Activated CD4-positive, alpha-beta memory T cell treated with anti-CD3 and anti-CD28 coated beads for 36 hours (primary cell): ENCODE measurements around the gene DGLUCY. TPM values are rescaled to one million over a fixed set of nuclear protein-coding genes. Genes with fewer than 3 reads are reported as not detected.
"Not testable (repeated sequence)": the region's sequence is repeated elsewhere in the genome, so short reads cannot be mapped to it uniquely, and the experiment has no call there.

ENCODE experiments used
- CTCF ChIA-PET: fragments of 350-600 bp; sonication (Branson Sonifier 250); formaldehyde crosslinking; loops from one replicate; lab custom pipeline; 2021; ENCODE audit warnings: antibody characterized with exemption, inconsistent platforms; lab: Charles Lee
- POLR2A ChIA-PET: fragments of 350-600 bp; sonication (Branson Sonifier 250); formaldehyde crosslinking; loops from one replicate; lab custom pipeline; 2021; ENCODE audit warnings: antibody characterized with exemption; lab: Charles Lee
- DNase-seq: peaks from one replicate; pipeline ENCODE4 v3.0.0-alpha.2; 2020
- H3K27ac Mint-ChIP-seq: one replicate; pipeline ENCODE4 v1.8.0; 2021; ENCODE audit warnings: mixed read lengths
- H3K27me3 Mint-ChIP-seq: one replicate; pipeline ENCODE4 v1.8.0; 2021; ENCODE audit warnings: mixed read lengths
- H3K36me3 Mint-ChIP-seq: one replicate; pipeline ENCODE4 v1.8.0; 2021; ENCODE audit warnings: mixed read lengths
- H3K4me1 Mint-ChIP-seq: one replicate; pipeline ENCODE4 v1.8.0; 2021; ENCODE audit warnings: low read depth, mixed read lengths
- H3K4me3 Mint-ChIP-seq: one replicate; pipeline ENCODE4 v1.8.0; 2021; ENCODE audit warnings: mild to moderate bottlenecking, mixed read lengths
- H3K9me3 Mint-ChIP-seq: one replicate; pipeline ENCODE4 v1.8.0; 2021; ENCODE audit warnings: mixed read lengths
- intact Hi-C: fragments of 100-400 bp; cut with micrococcal nuclease; formaldehyde crosslinking; loops from one replicate; pipeline ENCODE4 v1.15.1; 2023
- total RNA-seq, 2 experiments: library from RNA; stranded (reverse); gene quantifications; one replicate each; pipeline ENCODE4 v1.2.3, GENCODE V29; 2021

The DGLUCY gene
- total RNA-seq, 2 experiments from 2014 or later: 54.3 to 58.1 TPM

DNA sequence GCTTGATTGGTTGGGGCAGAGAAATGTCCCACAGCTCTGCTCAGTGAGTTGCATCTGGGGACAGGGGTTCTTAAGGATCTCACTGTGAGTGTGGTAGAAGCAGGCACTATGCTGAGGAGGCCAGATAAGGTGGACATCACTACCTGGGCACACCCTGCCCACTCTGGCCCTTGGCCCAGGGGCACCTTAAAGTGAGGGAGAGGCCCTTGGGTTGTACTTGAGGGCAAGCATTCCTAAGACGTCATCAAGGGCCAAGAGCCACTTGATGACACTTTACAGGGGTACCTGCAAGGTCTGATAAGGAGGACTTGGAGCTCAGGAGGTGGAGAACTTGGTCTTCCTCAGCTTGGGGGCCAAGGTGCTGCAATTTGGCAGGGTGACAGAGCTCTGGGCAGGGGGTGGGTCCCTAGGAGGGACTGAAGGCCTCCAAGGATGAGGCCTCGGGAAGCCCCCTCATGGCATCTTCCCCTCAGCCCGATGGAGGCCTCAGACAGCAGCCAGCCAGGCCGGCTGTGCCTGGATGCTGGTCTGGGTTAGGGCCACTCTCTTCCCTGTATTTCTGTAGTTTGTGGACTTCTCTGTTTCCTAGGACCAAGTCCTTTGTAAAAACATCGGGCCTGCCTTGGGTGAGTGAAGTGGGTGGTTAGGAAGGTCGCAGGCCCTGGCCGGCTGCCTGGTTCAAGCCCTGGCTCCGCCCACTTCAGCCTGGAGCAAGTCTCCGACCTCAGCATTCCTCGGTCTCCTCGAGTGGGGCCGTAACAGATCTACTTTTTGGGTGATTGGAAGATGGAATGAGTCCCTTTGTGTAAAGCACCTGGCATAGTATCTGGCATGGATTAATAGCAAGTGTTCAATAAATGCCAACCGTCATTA is 105.9 kb downstream of the DGLUCY start:
- no peak for DNase-seq
- ChIA-PET CTCF (interaction anchor here (0.6 to 1.6 kb wide), 2 partner anchors 42 to 296 kb away, joined by 3 to 5 read pairs; no protein-coding TSS in a partner anchor), POLR2A (interaction anchor here (1.1 to 1.2 kb wide), 2 partner anchors 8 to 22 kb away, joined by 3 to 6 read pairs; no protein-coding TSS in a partner anchor)
- Mint-ChIP-seq H3K27ac (no peak overlapping the region), H3K4me1 (peaks cover 42% of the 10 kb centered on the region), H3K36me3 (peaks cover 47% of the 10 kb centered on the region), H3K9me3 (peaks cover 12% of the 10 kb centered on the region), H3K27me3 (no peaks in the 10 kb centered on the region), H3K4me3 (no peak overlapping the region)
- intact Hi-C loops: no loop called here

DNA sequence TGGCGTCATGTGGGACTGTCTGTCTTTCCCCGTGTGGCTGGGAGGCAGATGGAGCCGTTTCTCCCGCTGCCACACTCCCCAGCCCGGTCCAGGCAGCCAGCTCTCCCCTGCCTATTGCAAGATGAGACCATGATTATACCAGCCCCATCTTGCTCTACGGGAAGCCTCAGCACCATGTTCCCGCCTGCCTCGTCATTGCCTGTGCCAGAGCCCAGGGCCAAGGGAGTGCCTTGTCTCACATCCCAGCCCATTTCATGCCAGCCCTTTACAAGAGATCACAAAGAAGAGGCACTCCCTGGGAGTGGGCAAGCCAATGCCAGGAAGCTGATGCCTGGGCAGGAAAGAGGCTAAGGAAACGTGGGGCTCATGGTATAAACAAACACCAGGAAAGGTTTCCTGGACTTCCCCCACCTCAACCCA is 106.7 kb downstream of the DGLUCY start:
- Mint-ChIP-seq H3K4me1 (peaks cover 50% of the 10 kb centered on the region), H3K4me3 (no peak overlapping the region), H3K27ac (peak overlapping the region; percentile 20), H3K36me3 (peaks cover 51% of the 10 kb centered on the region), H3K9me3 (peaks cover 12% of the 10 kb centered on the region), H3K27me3 (no peaks in the 10 kb centered on the region)
- ChIA-PET CTCF (interaction anchor here (1.6 kb wide), 1 partner anchor 43 kb away, joined by 5 read pairs; no protein-coding TSS in a partner anchor), POLR2A (no interaction called here)
- intact Hi-C loops: no loop called here
- no peak for DNase-seq

DNA sequence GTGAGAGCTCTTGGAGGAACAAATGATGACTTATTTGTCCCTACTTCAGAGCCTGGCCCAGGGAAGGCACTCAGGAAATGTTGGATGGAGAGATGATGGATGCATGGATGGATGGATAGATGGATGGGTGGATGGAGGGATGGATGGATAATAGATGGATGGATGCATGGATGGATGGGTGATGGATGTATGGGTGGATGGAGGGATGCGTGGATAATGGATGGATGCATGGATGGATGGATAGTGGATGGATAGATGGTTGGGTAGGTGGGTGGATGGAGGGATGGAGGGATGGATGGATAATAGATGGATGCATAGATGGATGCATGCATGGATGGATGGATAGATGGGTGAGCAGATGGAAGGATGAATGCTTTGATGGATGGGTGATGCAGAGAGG is 107.4 kb downstream of the DGLUCY start:
- Mint-ChIP-seq H3K36me3 (peaks cover 49% of the 10 kb centered on the region), H3K4me1 (peaks cover 57% of the 10 kb centered on the region), H3K4me3 (no peak overlapping the region), H3K9me3 (peaks cover 12% of the 10 kb centered on the region), H3K27ac (no peak overlapping the region), H3K27me3 (no peaks in the 10 kb centered on the region)
- no peak for DNase-seq
- CTCF ChIA-PET: no interaction called here
- intact Hi-C loops: no loop called here
- POLR2A ChIA-PET: no interaction called here

DNA sequence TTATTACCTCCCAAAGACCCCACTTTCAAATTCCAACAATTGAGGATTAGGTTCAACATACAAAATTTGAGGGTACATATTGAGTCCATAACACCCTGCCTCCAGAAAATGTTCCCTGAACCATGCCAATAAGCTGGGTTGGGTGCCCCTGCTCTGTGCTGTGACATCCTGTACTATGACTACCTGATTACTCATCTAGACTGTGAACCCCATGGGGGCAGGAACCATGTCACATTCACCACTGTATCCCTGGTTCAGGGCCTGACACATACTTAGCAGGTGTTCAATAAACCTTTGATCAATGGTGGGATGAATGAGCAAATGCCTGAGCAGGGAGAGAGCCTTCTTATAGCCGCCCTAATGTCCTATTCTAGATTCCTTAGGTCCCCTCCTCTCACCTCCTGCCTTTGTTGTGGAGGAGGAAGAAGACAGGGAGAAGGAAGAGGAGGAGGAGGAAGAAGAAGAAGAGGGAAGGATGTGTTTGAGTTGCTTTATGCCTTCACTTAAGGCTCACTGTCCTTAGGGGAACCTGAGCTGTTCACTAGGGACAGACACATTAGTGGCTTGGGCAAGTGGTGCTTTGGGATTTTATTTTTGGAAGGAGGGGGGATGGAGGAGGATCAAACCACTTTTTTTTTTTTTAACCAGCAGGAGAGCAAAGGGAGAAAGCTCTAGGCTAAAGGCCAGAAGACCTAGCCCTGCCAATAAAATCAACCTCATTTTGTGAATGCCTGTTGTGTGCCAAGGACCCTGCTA is 109.3 kb downstream of the DGLUCY start:
- CTCF ChIA-PET: interaction anchor here (1.1 to 1.5 kb wide), 3 partner anchors 22 to 50 kb away, joined by 3 to 8 read pairs (median 3); no protein-coding TSS in a partner anchor
- peak; percentile 51 for DNase-seq
- Mint-ChIP-seq H3K4me3 (no peak overlapping the region), H3K4me1 (peaks cover 76% of the 10 kb centered on the region), H3K27ac (peak overlapping the region; percentile 80), H3K27me3 (no peaks in the 10 kb centered on the region), H3K36me3 (peaks cover 45% of the 10 kb centered on the region), H3K9me3 (peaks cover 12% of the 10 kb centered on the region)
- intact Hi-C loops: no loop called here
- POLR2A ChIA-PET: interaction anchor here (0.8 to 1.7 kb wide), 3 partner anchors 19 to 26 kb away, joined by 3 to 10 read pairs (median 3); no protein-coding TSS in a partner anchor

DNA sequence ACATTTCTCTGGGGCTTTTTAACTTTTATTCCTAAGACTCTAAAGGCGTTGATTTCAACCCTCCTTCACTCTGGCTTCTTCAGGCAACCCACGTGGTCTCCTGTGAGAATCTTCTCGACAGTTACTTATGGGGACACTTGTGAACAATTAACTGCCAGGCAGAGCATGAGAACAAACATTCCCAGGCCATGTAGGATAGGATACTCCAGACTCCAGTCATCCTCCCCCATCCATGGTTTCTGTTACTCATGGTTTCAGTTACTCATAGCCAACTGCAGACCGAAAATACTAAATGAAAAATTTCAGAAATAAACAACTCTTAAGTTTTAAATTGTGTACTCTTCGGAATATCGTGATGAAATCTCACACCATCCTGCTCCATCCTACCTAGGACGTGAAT is 111.2 kb downstream of the DGLUCY start:
- H3K27me3 Mint-ChIP-seq: no peaks in the 10 kb centered on the region
- DNase-seq: no peak
- H3K27ac Mint-ChIP-seq: no peak overlapping the region
- POLR2A ChIA-PET: interaction anchor here (4.4 kb wide), 1 partner anchor 26 kb away, joined by 46 read pairs; no protein-coding TSS in a partner anchor
- peaks cover 42% of the 10 kb centered on the region for H3K36me3 Mint-ChIP-seq
- CTCF ChIA-PET: no interaction called here
- H3K4me3 Mint-ChIP-seq: no peak overlapping the region
- peaks cover 89% of the 10 kb centered on the region for H3K4me1 Mint-ChIP-seq
- intact Hi-C loops: loop anchor here (5.0 kb wide), 1 partner anchor 37 kb away; no protein-coding TSS in a partner anchor
- peaks cover 12% of the 10 kb centered on the region for H3K9me3 Mint-ChIP-seq

DNA sequence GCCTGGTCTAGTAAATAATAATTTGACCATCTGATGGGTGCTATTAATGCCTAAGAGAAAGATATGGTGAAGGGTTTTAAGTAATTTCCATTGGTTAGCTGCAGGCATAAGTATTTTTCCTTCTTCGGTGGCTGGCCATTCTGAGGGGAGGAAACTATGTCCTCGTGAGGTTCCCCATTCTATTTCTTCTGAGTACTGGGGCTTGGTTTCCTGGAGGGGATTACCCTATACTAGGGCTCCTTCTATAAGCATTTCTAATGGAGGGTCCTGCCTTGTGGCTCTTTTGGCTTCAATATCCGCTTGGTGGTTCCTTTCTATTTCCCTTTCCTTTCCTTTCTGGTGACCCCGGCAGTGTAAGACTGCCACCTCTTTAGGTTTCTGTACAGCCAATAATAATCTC is 112.5 kb downstream of the DGLUCY start:
- ChIA-PET POLR2A (interaction anchor here (2.2 to 5.5 kb wide), 3 partner anchors 18 to 123 kb away, joined by 8 to 325 read pairs (median 46); partner anchors contain the start of gene GPR68), CTCF (interaction anchor here (2.9 to 4.6 kb wide), 3 partner anchors 12 to 49 kb away, joined by 9 to 71 read pairs (median 33); partner anchors contain the start of gene GPR68)
- H3K4me1 Mint-ChIP-seq: peaks cover 93% of the 10 kb centered on the region
- H3K36me3 Mint-ChIP-seq: peaks cover 46% of the 10 kb centered on the region
- not testable (repeated sequence) for H3K27me3 Mint-ChIP-seq, H3K4me3 Mint-ChIP-seq, DNase-seq
- intact Hi-C loops: loop anchor here (5.0 kb wide), 1 partner anchor 36 kb away; no protein-coding TSS in a partner anchor
- H3K27ac Mint-ChIP-seq: peak overlapping the region; percentile 94
- H3K9me3 Mint-ChIP-seq: peaks cover 20% of the 10 kb centered on the region

DNA sequence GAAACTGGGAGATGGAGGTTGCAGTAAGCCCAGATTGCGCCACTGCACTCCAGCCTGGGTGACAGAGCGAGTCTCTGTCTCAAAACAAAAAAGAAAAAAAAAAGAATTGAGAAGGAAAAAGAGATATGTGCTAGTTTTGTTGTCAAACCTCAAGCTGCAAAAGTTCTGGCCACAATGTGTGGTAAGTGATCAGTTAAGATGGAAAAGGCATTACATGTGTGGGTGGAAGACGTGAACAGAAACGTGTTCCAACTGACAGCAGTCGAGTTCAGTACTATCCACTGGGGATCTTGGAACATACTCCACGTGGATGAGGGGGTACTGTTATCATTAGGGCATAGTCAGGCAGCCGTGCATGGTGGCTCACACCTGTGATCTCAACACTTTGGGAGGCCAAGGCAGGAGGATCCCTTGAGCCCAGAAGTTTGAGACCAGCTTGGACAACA is 113.3 kb downstream of the DGLUCY start:
- POLR2A ChIA-PET: interaction anchor here (0.7 to 5.5 kb wide), 11 partner anchors 8 to 122 kb away, joined by 3 to 325 read pairs (median 6); partner anchors contain the start of gene GPR68
- Mint-ChIP-seq H3K36me3 (peaks cover 45% of the 10 kb centered on the region), H3K4me3 (peak overlapping the region; percentile 49)

DNA sequence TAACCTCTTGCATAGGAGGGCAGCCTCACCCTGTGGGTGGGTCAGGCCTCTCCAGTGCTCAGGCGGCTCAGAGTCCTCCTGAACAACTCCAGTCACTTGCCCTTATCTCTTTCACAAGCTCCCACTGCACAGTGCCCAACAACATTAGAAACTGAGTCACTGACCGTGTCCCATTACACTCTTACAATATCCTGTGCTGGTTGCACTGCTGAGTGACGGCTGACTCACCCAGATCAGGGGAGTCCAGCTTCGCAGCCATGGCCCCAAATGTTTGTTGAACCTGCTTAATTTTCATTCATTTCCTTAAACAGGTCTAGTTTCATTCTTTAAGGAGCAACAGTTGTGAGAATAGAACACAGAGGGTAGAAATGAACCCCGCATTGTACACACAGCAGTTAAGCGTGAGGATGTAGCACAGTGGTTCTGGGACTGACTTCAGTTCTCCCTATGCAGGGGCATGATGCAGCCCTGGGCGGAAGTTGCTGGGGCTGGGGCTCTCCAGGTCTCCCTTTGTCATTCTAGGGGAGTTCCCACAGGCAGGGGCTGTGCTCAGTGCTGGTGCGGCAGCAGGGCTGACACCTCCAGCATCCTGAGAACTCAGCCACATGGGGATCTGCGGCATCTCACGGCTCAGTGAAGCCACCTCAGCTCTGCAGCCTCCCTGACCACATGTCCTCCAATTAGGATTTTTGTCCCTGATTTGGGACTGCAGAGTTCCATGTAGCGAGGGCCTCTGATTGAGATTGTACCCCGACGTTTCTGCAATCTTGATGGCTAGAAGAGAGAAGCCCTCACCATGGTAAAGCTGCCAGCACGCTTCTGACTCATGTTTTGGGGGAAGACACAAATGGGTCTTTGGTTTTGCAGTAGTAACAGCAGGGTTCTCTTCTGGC is 114.5 kb downstream of the DGLUCY start:
- peak overlapping the region; percentile 94 for H3K27ac Mint-ChIP-seq
- intact Hi-C loops: loop anchor here (1.0 to 5.0 kb wide), 11 partner anchors 15 to 638 kb away; partner anchors contain the start of genes RPS6KA5 and TC2N
- POLR2A ChIA-PET: interaction anchor here (1.0 to 5.5 kb wide), 14 partner anchors 9 to 121 kb away, joined by 3 to 325 read pairs (median 5); partner anchors contain the start of gene GPR68

More for the DNA sequence above, 113.3 kb downstream of the DGLUCY start:
- Mint-ChIP-seq H3K27me3 (no peaks in the 10 kb centered on the region), H3K9me3 (peaks cover 18% of the 10 kb centered on the region), H3K4me1 (peaks cover 95% of the 10 kb centered on the region), H3K27ac (peak overlapping the region; percentile 94)
- CTCF ChIA-PET: interaction anchor here (1.0 to 4.6 kb wide), 6 partner anchors 12 to 54 kb away, joined by 4 to 71 read pairs (median 10); partner anchors contain the start of gene GPR68
- DNase-seq: peak; percentile 65
- intact Hi-C loops: loop anchor here (5.0 kb wide), 1 partner anchor 35 kb away; no protein-coding TSS in a partner anchor

DNA sequence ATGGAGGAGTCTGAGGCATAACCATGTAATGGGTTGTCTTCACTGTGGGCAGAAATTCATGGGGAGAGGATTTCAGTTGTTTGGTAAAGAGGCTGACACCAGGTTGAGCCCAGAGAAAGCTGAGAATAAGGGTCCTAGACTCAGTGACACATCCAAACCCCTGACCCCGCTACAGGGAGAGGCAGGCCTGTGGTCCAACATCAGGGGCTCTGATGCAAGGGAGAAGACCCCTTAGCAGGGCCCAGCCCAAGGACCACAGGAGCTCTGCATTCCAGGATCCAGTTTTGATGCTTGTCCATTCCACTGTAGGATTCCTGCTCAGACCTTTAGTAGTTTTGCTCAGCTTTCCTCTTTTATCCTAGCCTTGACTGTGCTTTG is 115.1 kb downstream of the DGLUCY start:
- ChIA-PET POLR2A (interaction anchor here (1.0 to 5.5 kb wide), 9 partner anchors 10 to 114 kb away, joined by 3 to 325 read pairs (median 5); partner anchors contain the start of gene GPR68), CTCF (interaction anchor here (1.0 to 4.6 kb wide), 8 partner anchors 10 to 57 kb away, joined by 3 to 71 read pairs (median 10); partner anchors contain the start of gene GPR68)
- peaks cover 37% of the 10 kb centered on the region for H3K36me3 Mint-ChIP-seq
- peaks cover 89% of the 10 kb centered on the region for H3K4me1 Mint-ChIP-seq
- intact Hi-C loops: loop anchor here (2.0 to 5.0 kb wide), 4 partner anchors 33 to 638 kb away; partner anchors contain the start of genes RPS6KA5 and TC2N
- peak overlapping the region; percentile 94 for H3K27ac Mint-ChIP-seq
- DNase-seq: no peak
- H3K4me3 Mint-ChIP-seq: peak overlapping the region; percentile 59
- no peaks in the 10 kb centered on the region for H3K27me3 Mint-ChIP-seq
- peaks cover 9% of the 10 kb centered on the region for H3K9me3 Mint-ChIP-seq

More for the DNA sequence above, 114.5 kb downstream of the DGLUCY start:
- DNase-seq: peak; percentile 95
- Mint-ChIP-seq H3K9me3 (peaks cover 10% of the 10 kb centered on the region), H3K36me3 (peaks cover 40% of the 10 kb centered on the region), H3K4me1 (peaks cover 94% of the 10 kb centered on the region), H3K4me3 (peak overlapping the region; percentile 59), H3K27me3 (no peaks in the 10 kb centered on the region)
- CTCF ChIA-PET: interaction anchor here (1.0 to 4.6 kb wide), 8 partner anchors 10 to 58 kb away, joined by 3 to 71 read pairs (median 10); partner anchors contain the start of gene GPR68

DNA sequence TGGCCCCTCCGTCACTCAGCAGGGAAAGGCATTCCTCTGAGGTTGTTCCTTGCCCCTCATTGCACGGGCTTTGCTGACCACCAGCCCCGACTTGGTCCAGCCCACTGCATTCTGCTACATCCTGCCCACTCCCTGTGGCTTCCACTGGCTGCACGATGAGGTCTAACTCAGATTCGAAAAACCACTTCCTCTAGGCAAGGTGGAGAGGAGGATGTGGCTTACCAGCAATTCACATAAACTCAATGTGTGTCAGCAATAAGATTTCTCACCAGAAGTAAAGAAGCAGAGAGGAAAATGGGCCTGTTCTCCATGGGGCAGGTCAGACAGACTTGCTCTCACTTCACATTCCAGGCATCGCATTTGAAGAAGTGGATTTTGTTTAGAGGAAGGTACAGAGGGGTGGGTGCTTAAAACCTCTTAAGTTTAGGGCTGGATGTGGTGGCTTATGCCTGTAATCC is 115.9 kb downstream of the DGLUCY start:
- Mint-ChIP-seq H3K27ac (peak overlapping the region; percentile 94), H3K36me3 (peaks cover 43% of the 10 kb centered on the region), H3K4me1 (peaks cover 91% of the 10 kb centered on the region), H3K27me3 (no peaks in the 10 kb centered on the region), H3K9me3 (peaks cover 9% of the 10 kb centered on the region), H3K4me3 (peak overlapping the region; percentile 71)
- ChIA-PET CTCF (interaction anchor here (1.0 to 4.6 kb wide), 4 partner anchors 14 to 52 kb away, joined by 3 to 71 read pairs (median 18); partner anchors contain the start of gene GPR68), POLR2A (interaction anchor here (0.6 to 5.5 kb wide), 5 partner anchors 9 to 115 kb away, joined by 3 to 325 read pairs (median 3); partner anchors contain the start of gene GPR68)
- intact Hi-C loops: loop anchor here (1.0 to 5.0 kb wide), 5 partner anchors 33 to 637 kb away; partner anchors contain the start of genes RPS6KA5 and TC2N
- peak; percentile 86 for DNase-seq
